Measurements from ENCODE around the gene MYO15A. TPM values are rescaled to one million over a fixed set of nuclear protein-coding genes. Genes with fewer than 3 reads are reported as not detected.

The MYO15A gene
- total RNA-seq, 2 experiments from 2014 or later = 0.30 to 0.60 TPM

GRCh38 chr17:18158022-18158600 is 49.6 kb downstream of the MYO15A start:
- DNase-seq = peak; percentile 95
- Mint-ChIP-seq H3K9me3 (no peaks in the 10 kb centered on the region), H3K27ac (peak overlapping the region; percentile 51), H3K4me1 (peaks cover 12% of the 10 kb centered on the region), H3K36me3 (ENCODE audit: low read depth) (no peaks in the 10 kb centered on the region), H3K4me3 (peak overlapping the region; percentile 75), H3K27me3 (peaks cover 1% of the 10 kb centered on the region)
- CTCF ChIA-PET = interaction anchor here (0.6 to 1.2 kb wide), 3 partner anchors 12 to 30 kb away, joined by 3 to 6 read pairs (median 4); partner anchors contain the start of gene ALKBH5
- POLR2A ChIA-PET = interaction anchor here (0.9 to 2.3 kb wide), 3 partner anchors 12 to 26 kb away, joined by 3 to 11 read pairs (median 6); partner anchors contain the start of gene ALKBH5

GRCh38 chr17:18159551-18160120 is 51.1 kb downstream of the MYO15A start:
- Mint-ChIP-seq H3K36me3 (ENCODE audit: low read depth) (no peaks in the 10 kb centered on the region), H3K4me3 (no peak overlapping the region), H3K27ac (no peak overlapping the region), H3K4me1 (peaks cover 7% of the 10 kb centered on the region), H3K27me3 (peaks cover 1% of the 10 kb centered on the region), H3K9me3 (no peaks in the 10 kb centered on the region)
- ChIA-PET POLR2A (interaction anchor here (0.8 kb wide), 1 partner anchor 21 kb away, joined by 3 read pairs; no protein-coding TSS in a partner anchor), CTCF (no interaction called here)
- no peak for DNase-seq

- POLR2A ChIA-PET = interaction anchor here (0.8 to 1.0 kb wide), 2 partner anchors 20 to 23 kb away, joined by 3 read pairs; no protein-coding TSS in a partner anchor
Measured at GRCh38 chr17:18160128-18160856, 51.7 kb downstream of the MYO15A start.

DNA sequence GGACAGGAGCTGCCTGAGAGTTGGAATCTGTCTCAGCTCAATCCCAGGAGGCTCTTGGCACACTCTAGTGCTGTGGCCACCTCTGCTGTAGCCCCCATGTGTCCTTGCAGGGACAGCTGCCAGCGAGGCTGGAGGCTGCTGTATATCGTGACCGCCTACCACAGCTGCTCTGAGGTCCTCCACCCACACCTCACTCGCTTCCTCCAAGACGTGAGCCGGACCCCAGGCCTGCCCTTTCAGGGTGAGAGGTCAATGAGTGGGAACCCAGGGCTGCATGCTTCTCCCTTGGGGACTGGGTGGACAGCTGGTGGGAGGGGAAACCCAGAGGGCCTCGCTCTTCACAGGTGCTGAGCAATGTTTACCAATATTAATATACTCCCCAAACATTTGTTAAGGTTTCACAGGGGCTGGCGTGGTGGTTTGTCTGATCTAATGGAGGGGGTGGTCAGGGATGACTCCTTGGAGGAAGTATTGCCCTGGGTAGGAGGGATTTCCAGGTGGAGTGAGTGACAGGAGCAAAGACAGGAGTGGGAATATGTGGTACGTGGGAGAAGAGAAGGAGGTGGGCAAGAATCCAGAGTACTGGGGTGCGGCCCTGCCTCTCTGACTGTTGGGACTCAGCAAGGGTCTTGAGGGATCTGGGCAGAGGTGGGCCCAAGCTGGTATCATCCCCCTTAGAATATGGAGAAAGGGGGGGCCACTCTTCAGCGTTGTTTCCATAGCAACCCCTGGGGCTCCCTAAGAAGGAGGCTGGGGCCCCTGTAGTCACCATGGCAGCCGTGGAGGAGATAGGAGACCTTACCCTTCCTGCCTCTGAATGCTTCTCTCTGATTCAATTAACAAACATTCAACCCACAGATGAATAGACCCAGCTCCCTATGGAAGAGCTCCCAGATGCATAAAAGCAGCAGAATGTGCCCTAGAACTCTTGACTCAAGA is 52.9 kb downstream of the MYO15A start:
- Mint-ChIP-seq H3K4me1 (peaks cover 7% of the 10 kb centered on the region), H3K27me3 (peaks cover 1% of the 10 kb centered on the region), H3K36me3 (ENCODE audit: low read depth) (no peaks in the 10 kb centered on the region), H3K9me3 (no peaks in the 10 kb centered on the region), H3K4me3 (no peak overlapping the region), H3K27ac (no peak overlapping the region)
- ChIA-PET CTCF (interaction anchor here (1.0 kb wide), 1 partner anchor 9 kb away, joined by 3 read pairs; no protein-coding TSS in a partner anchor), POLR2A (interaction anchor here (1.0 kb wide), 1 partner anchor 22 kb away, joined by 3 read pairs; no protein-coding TSS in a partner anchor)
- no peak for DNase-seq

More at GRCh38 chr17:18160128-18160856, 51.7 kb downstream of the MYO15A start:
- H3K36me3 Mint-ChIP-seq (ENCODE audit: low read depth) = no peaks in the 10 kb centered on the region
- no peak for DNase-seq
- H3K4me1 Mint-ChIP-seq = peaks cover 7% of the 10 kb centered on the region
- H3K27me3 Mint-ChIP-seq = peaks cover 1% of the 10 kb centered on the region
- H3K4me3 Mint-ChIP-seq = no peak overlapping the region
- no peaks in the 10 kb centered on the region for H3K9me3 Mint-ChIP-seq
- H3K27ac Mint-ChIP-seq = no peak overlapping the region
- CTCF ChIA-PET = no interaction called here

GRCh38 chr17:18163547-18163946 is 55.0 kb downstream of the MYO15A start:
- ChIA-PET CTCF (no interaction called here), POLR2A (no interaction called here)
- H3K4me3 Mint-ChIP-seq = no peak overlapping the region
- H3K4me1 Mint-ChIP-seq = peaks cover 3% of the 10 kb centered on the region
- H3K36me3 Mint-ChIP-seq (ENCODE audit: low read depth) = no peaks in the 10 kb centered on the region
- H3K27me3 Mint-ChIP-seq = peaks cover 1% of the 10 kb centered on the region
- no peaks in the 10 kb centered on the region for H3K9me3 Mint-ChIP-seq
- no peak for DNase-seq
- no peak overlapping the region for H3K27ac Mint-ChIP-seq

GRCh38 chr17:18166894-18167293 is 58.3 kb downstream of the MYO15A start:
- ChIA-PET CTCF (interaction anchor here (0.9 kb wide), 1 partner anchor 16 kb away, joined by 4 read pairs; the partner anchor contains the start of gene ALKBH5), POLR2A (no interaction called here)
- H3K27ac Mint-ChIP-seq = no peak overlapping the region
- H3K27me3 Mint-ChIP-seq = no peaks in the 10 kb centered on the region
- no peak overlapping the region for H3K4me3 Mint-ChIP-seq
- no peaks in the 10 kb centered on the region for H3K36me3 Mint-ChIP-seq (ENCODE audit: low read depth)
- H3K9me3 Mint-ChIP-seq = no peaks in the 10 kb centered on the region
- no peaks in the 10 kb centered on the region for H3K4me1 Mint-ChIP-seq
- DNase-seq = no peak

DNA sequence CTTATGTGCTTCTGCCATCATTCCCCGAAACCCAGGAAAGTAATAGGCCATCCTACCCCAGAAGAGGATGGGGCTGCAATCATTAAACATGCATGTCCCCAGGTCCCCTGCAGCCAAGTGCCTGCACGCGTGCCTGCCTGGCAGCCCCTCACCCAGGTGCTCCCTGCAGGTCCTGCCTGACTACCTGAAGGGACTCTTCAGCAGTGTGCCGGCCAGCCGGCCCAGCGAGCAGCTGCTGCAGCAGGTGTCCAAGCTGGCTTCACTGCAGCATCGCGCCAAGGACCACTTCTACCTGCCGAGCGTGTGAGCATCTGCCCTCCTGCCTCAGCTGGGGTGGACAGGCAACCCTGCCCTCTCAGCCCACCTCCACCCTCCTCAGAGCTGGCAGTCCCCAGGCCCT is 58.9 kb downstream of the MYO15A start:
- no peak for DNase-seq
- Mint-ChIP-seq H3K36me3 (ENCODE audit: low read depth) (no peaks in the 10 kb centered on the region), H3K9me3 (no peaks in the 10 kb centered on the region), H3K4me1 (no peaks in the 10 kb centered on the region), H3K27ac (no peak overlapping the region), H3K4me3 (no peak overlapping the region), H3K27me3 (no peaks in the 10 kb centered on the region)
- ChIA-PET POLR2A (no interaction called here), CTCF (no interaction called here)

GRCh38 chr17:18172531-18173278 is 64.1 kb downstream of the MYO15A start:
- DNase-seq = no peak
- H3K27ac Mint-ChIP-seq = no peak overlapping the region
- H3K9me3 Mint-ChIP-seq = no peaks in the 10 kb centered on the region
- peaks cover 5% of the 10 kb centered on the region for H3K4me1 Mint-ChIP-seq
- no peak overlapping the region for H3K4me3 Mint-ChIP-seq
- POLR2A ChIA-PET = no interaction called here
- CTCF ChIA-PET = no interaction called here
- no peaks in the 10 kb centered on the region for H3K27me3 Mint-ChIP-seq
- no peaks in the 10 kb centered on the region for H3K36me3 Mint-ChIP-seq (ENCODE audit: low read depth)

- ChIA-PET POLR2A (no interaction called here), CTCF (no interaction called here)
- Mint-ChIP-seq H3K4me3 (no peak overlapping the region), H3K27me3 (no peaks in the 10 kb centered on the region), H3K36me3 (ENCODE audit: low read depth) (no peaks in the 10 kb centered on the region), H3K27ac (no peak overlapping the region), H3K9me3 (no peaks in the 10 kb centered on the region), H3K4me1 (peaks cover 5% of the 10 kb centered on the region)
- no peak for DNase-seq
Measured at GRCh38 chr17:18173740-18174139, 65.2 kb downstream of the MYO15A start.

DNA sequence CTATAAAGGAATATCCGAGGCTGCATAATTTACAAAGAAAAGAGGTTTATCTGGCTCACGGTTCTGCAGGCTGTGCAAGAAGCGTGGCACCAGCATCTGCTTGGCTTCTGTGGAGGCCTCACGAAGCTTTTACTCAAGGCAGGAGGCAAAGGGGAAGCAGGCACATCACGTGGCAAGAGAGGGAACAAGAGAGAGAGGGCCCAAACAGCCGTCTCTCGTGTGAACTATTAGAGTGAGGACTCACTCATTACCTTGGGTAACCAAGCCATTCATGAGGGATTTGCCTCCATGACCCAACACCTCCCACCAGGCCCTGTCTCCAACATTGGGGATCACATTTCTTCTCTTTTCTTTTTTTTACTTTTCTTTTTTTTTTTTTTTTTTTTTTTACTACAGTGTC is 67.6 kb downstream of the MYO15A start:
- H3K4me3 Mint-ChIP-seq = no peak overlapping the region
- DNase-seq = no peak
- ChIA-PET CTCF (no interaction called here), POLR2A (no interaction called here)
- H3K27me3 Mint-ChIP-seq = no peaks in the 10 kb centered on the region
- H3K27ac Mint-ChIP-seq = no peak overlapping the region
- no peaks in the 10 kb centered on the region for H3K9me3 Mint-ChIP-seq
- H3K36me3 Mint-ChIP-seq (ENCODE audit: low read depth) = no peaks in the 10 kb centered on the region
- peaks cover 11% of the 10 kb centered on the region for H3K4me1 Mint-ChIP-seq

DNA sequence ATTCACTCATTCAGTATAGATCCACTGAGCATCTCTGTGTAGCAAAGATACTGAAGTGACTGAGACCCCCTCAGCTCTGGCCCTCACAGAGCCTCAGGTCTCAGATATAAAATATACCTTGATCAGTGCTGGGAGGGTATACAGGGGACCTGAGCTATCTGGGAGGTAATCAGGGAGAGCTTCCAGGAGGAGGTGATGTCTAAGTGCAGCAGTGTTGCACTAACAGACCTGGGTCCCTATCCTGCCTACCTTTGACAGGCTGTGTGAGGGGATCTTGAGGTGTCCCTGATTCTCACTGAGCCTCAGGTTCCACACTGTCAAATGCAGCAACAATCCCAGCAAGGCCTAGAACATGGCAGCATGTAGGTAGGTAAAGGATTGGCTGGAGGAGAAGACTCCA is 68.6 kb downstream of the MYO15A start:
- Mint-ChIP-seq H3K4me3 (no peak overlapping the region), H3K27ac (no peak overlapping the region)
- POLR2A ChIA-PET = no interaction called here

DNA sequence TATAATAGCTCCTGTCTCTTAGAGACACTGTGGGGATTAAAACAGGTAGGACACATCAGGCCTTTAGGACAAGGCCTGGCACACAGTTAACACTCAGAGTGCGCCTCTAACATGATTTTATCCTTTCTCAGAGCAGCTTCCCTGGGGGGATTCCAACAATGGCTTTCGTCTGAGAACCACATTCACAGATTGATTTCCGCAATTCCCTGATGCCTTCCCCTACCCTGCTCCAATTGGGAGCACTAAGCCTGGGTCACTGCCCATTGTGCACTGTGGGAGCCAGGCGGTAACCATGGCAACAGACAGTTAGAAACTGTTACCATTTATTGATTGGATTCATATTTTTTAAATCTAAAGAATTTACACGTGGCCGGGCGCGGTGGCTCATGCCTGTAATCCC is 69.2 kb downstream of the MYO15A start:
- ChIA-PET CTCF (interaction anchor here (1.1 kb wide), 1 partner anchor 13 kb away, joined by 7 read pairs; no protein-coding TSS in a partner anchor), POLR2A (no interaction called here)

More for the DNA sequence above, 68.6 kb downstream of the MYO15A start:
- Mint-ChIP-seq H3K9me3 (no peaks in the 10 kb centered on the region), H3K36me3 (ENCODE audit: low read depth) (no peaks in the 10 kb centered on the region), H3K4me1 (peaks cover 20% of the 10 kb centered on the region), H3K27me3 (no peaks in the 10 kb centered on the region)
- CTCF ChIA-PET = interaction anchor here (1.1 kb wide), 1 partner anchor 14 kb away, joined by 7 read pairs; no protein-coding TSS in a partner anchor
- no peak for DNase-seq

More for the DNA sequence above, 69.2 kb downstream of the MYO15A start:
- no peaks in the 10 kb centered on the region for H3K27me3 Mint-ChIP-seq
- no peaks in the 10 kb centered on the region for H3K36me3 Mint-ChIP-seq (ENCODE audit: low read depth)
- H3K9me3 Mint-ChIP-seq = no peaks in the 10 kb centered on the region
- H3K4me3 Mint-ChIP-seq = no peak overlapping the region
- peaks cover 22% of the 10 kb centered on the region for H3K4me1 Mint-ChIP-seq
- H3K27ac Mint-ChIP-seq = no peak overlapping the region
- DNase-seq = no peak

All from activated CD4-positive, alpha-beta memory T cell treated with anti-CD3 and anti-CD28 coated beads, Interleukin-2, amount 10 ng/mL, durations not matched to agents 7 days and 5 days (primary cell).